K562 (cell line): Measurements from ENCODE around the gene CEP89. TPM values are rescaled to one million over a fixed set of nuclear protein-coding genes. Genes with fewer than 3 reads are reported as not detected.
"Not testable (repeated sequence)": the region's sequence is repeated elsewhere in the genome, so short reads cannot be mapped to it uniquely, and the experiment has no call there.

Experiments used
- ATAC-seq: fragments of 200-7000 bp; cut with Tn5 transposase; 3 replicates; pipeline ENCODE4 v1.9.1; 2020; ENCODE audit warnings: moderate library complexity
- BruUV-seq: library from RNA; stranded (reverse); fragments of 400-500 nt; replicated peaks from 2 replicates; lab custom pipeline; 2021; lab: Mats Ljungman, UMichigan
- CTCF ChIA-PET: fragments of 300-600 bp; formaldehyde crosslinking; extraction: SDS; loops from one replicate; lab custom pipeline; 2021; ENCODE audit warnings: low intra/inter-chr PET ratio; lab: Yijun Ruan, JAX
- POLR2A ChIA-PET: fragments of 300-600, 350-650 bp; sonication (Branson Sonifier 250); formaldehyde crosslinking; extraction: SDS; loops from one replicate; lab custom pipeline; 2021; ENCODE audit warnings: antibody characterized with exemption, inconsistent platforms; lab: Yijun Ruan, JAX
- DNase-seq, 4 experiments: peaks; one replicate each; pipeline versions ENCODE4 v3.0.0 to v3.0.0-alpha.2; 2011 to 2018; ENCODE audit warnings: low spot score in 3 of 4, mixed read lengths in 3 of 4; ENCODE audit errors: extremely low read depth in 1 of 4
- FAIRE-seq: peaks from 2 replicates; lab custom pipeline; 2011; peaks lifted over from hg19 to GRCh38; lab: Jason Lieb, UNC
- H2AFZ ChIP-seq: 2 replicates; pipeline ENCODE4 v1.6.0; 2011; ENCODE audit warnings: low read depth, low read length, control low read depth, inconsistent platforms
- H3K27ac ChIP-seq: fragments of 200-600 bp; 3 replicates; pipeline ENCODE4 v1.8.0; 2011; ENCODE audit warnings: low read depth, mild to moderate bottlenecking, control low read depth, inconsistent platforms, low read length, moderate library complexity, mixed read lengths; ENCODE audit errors: extremely low read depth
- H3K27me3 ChIP-seq, 2 experiments: fragments of 300-600 bp in 1 of 2; 2 replicates in 1 of 2; 3 replicates in 1 of 2; pipeline versions ENCODE4 v1.6.0 to v1.8.0; 2011; ENCODE audit warnings: inconsistent platforms in 2 of 2, low read length in 2 of 2, mild to moderate bottlenecking in 1 of 2, mixed read lengths in 1 of 2, moderate library complexity in 1 of 2; ENCODE audit not compliant: control insufficient read depth in 2 of 2, insufficient read depth in 2 of 2
- H3K36me3 ChIP-seq: fragments of 300-600 bp; 3 replicates; pipeline ENCODE4 v1.8.0; 2011; ENCODE audit warnings: mild to moderate bottlenecking, low read length, inconsistent platforms; ENCODE audit not compliant: control insufficient read depth, insufficient read depth
- H3K4me1 ChIP-seq, 2 experiments: fragments of 200-600 bp in 1 of 2; replicated peaks in 1 of 2; 2 replicates in 1 of 2; 3 replicates in 1 of 2; pipeline versions ENCODE4 v1.5.1 to v1.8.0; 2011; ENCODE audit warnings: inconsistent platforms in 2 of 2, low read length in 2 of 2, mild to moderate bottlenecking in 1 of 2, mixed read lengths in 1 of 2, moderate library complexity in 1 of 2; ENCODE audit not compliant: control insufficient read depth in 2 of 2, insufficient read depth in 2 of 2
- H3K4me2 ChIP-seq: 2 replicates; pipeline ENCODE4 v1.6.1; 2011; ENCODE audit warnings: low read length, control low read depth, inconsistent platforms, mixed read lengths; ENCODE audit not compliant: insufficient read depth
- H3K4me3 ChIP-seq: fragments of 200-600 bp; sonication (generic), shearing (Covaris generic); 2 replicates; pipeline ENCODE4 v1.5.1; 2016; ENCODE audit warnings: control low read depth, inconsistent platforms
- H3K79me2 ChIP-seq: fragments of 200-600 bp; 3 replicates; pipeline ENCODE4 v1.8.0; 2011; ENCODE audit warnings: low read length, inconsistent platforms; ENCODE audit not compliant: control insufficient read depth, insufficient read depth
- H3K9ac ChIP-seq, 2 experiments: 2 replicates each; pipeline versions ENCODE4 v1.6.0 to v1.6.1; 2011; ENCODE audit warnings: low read depth in 2 of 2, low read length in 2 of 2, control low read depth in 1 of 2, inconsistent platforms in 1 of 2, mild to moderate bottlenecking in 1 of 2, mixed read lengths in 1 of 2; ENCODE audit not compliant: insufficient read depth in 1 of 2
- H3K9me1 ChIP-seq: one replicate; pipeline ENCODE4 v1.6.0; 2011; ENCODE audit warnings: inconsistent platforms, mild to moderate bottlenecking, low read length, moderate library complexity; ENCODE audit not compliant: control insufficient read depth, insufficient read depth
- H3K9me3 ChIP-seq: replicated peaks from 2 replicates; pipeline ENCODE4 v1.5.1; 2011; ENCODE audit warnings: low read depth, low read length, inconsistent platforms; ENCODE audit not compliant: control insufficient read depth, insufficient read depth
- H4K20me1 ChIP-seq: replicated peaks from 2 replicates; pipeline ENCODE4 v1.6.1; 2011; ENCODE audit warnings: low read length, inconsistent platforms, mixed read lengths; ENCODE audit not compliant: control insufficient read depth, insufficient read depth
- CBFA2T2 ChIP-seq: fragments of 450-650 bp; conservative IDR thresholded peaks from 2 replicates; pipeline ENCODE4 v1.6.1; 2017; ENCODE audit warnings: mild to moderate bottlenecking
- EGR1 ChIP-seq: fragments of 450-650 bp; conservative IDR thresholded peaks from 2 replicates; pipeline ENCODE4 v1.6.1; 2017; ENCODE audit warnings: mild to moderate bottlenecking
- FOS ChIP-seq: IDR thresholded peaks from 3 replicates; pipeline ENCODE4 v1.6.1; 2011; ENCODE audit not compliant: insufficient read length; ENCODE audit errors: extremely low read depth
- FOSL1 ChIP-seq: fragments of 200-800 bp; sonication (Bioruptor generic); conservative IDR thresholded peaks from 2 replicates; pipeline ENCODE4 v1.6.1; 2016; ENCODE audit warnings: missing genetic modification characterization, missing compliant biosample characterization
- FOXA1 ChIP-seq: fragments of 450-650 bp; IDR thresholded peaks from 2 replicates; pipeline ENCODE4 v1.6.1; 2016; ENCODE audit warnings: mild to moderate bottlenecking, borderline replicate concordance
- FOXA3 ChIP-seq, 2 experiments: fragments of 450-650 bp in 1 of 2; sonication (generic) in 1 of 2; formaldehyde crosslinking; IDR thresholded peaks in 1 of 2; conservative IDR thresholded peaks in 1 of 2; 2 replicates each; pipeline versions ENCODE4 v1.4.0 to v1.8.0; 2020 to 2022; ENCODE audit warnings: mild to moderate bottlenecking in 2 of 2, missing genetic modification reagents in 1 of 2
- FOXK2 ChIP-seq, 2 experiments: fragments of 450-650 bp; IDR thresholded peaks in 1 of 2; conservative IDR thresholded peaks in 1 of 2; 2 replicates each; pipeline ENCODE4 v1.6.1; 2016; ENCODE audit warnings: low read depth in 2 of 2, mild to moderate bottlenecking in 1 of 2
- FOXP1 ChIP-seq: sonication (generic); formaldehyde crosslinking; IDR thresholded peaks from 2 replicates; pipeline ENCODE4 v1.8.0; 2022; ENCODE audit warnings: mild to moderate bottlenecking, missing genetic modification reagents
- JUN ChIP-seq, 2 experiments: sonication (generic) in 1 of 2; formaldehyde crosslinking in 1 of 2; IDR thresholded peaks; 2 replicates each; pipeline versions ENCODE4 v1.6.1 to v1.8.0; 2012 to 2022; ENCODE audit warnings: borderline replicate concordance in 2 of 2, mild to moderate bottlenecking in 2 of 2, improper control_type of control experiment in 1 of 2, low read depth in 1 of 2, low read length in 1 of 2, missing genetic modification reagents in 1 of 2
- JUND ChIP-seq, 2 experiments: IDR thresholded peaks; 2 replicates in 1 of 2; 3 replicates in 1 of 2; pipeline ENCODE4 v1.6.1; 2011; ENCODE audit warnings: borderline replicate concordance in 2 of 2, low read depth in 2 of 2, low read length in 2 of 2, improper control_type of control experiment in 1 of 2, missing biosample characterization in 1 of 2, missing genetic modification characterization in 1 of 2, missing genetic modification reagents in 1 of 2
- MEIS2 ChIP-seq: fragments of 450-650 bp; IDR thresholded peaks from 2 replicates; pipeline ENCODE4 v1.6.1; 2014; ENCODE audit warnings: mild to moderate bottlenecking; ENCODE audit not compliant: partially characterized antibody
- NCOR1 ChIP-seq: fragments of 450-650 bp; IDR thresholded peaks from 2 replicates; pipeline ENCODE4 v1.6.1; 2016; ENCODE audit warnings: mild to moderate bottlenecking, moderate library complexity
- RCOR1 ChIP-seq, 2 experiments: IDR thresholded peaks; 2 replicates each; pipeline ENCODE4 v1.6.1; 2012; ENCODE audit warnings: low read depth in 2 of 2, low read length in 2 of 2, borderline replicate concordance in 1 of 2, improper control_type of control experiment in 1 of 2
- SMARCA4 ChIP-seq: fragments of 450-650 bp; IDR thresholded peaks from 2 replicates; pipeline ENCODE4 v1.6.1; 2016
- SMARCE1 ChIP-seq: fragments of 450-650 bp; IDR thresholded peaks from 2 replicates; pipeline ENCODE4 v1.7.1; 2016; ENCODE audit warnings: mild to moderate bottlenecking
- TAL1 ChIP-seq: fragments of 450-650 bp; IDR thresholded peaks from 2 replicates; pipeline ENCODE4 v1.6.1; 2016; ENCODE audit warnings: mild to moderate bottlenecking
- TCF3 ChIP-seq: sonication (generic); formaldehyde crosslinking; IDR thresholded peaks from 2 replicates; pipeline ENCODE4 v1.4.0; 2020; ENCODE audit warnings: mild to moderate bottlenecking, missing genetic modification reagents
- TEAD4 ChIP-seq, 2 experiments: sonication (generic) in 1 of 2; formaldehyde crosslinking in 1 of 2; IDR thresholded peaks; 2 replicates each; pipeline versions ENCODE4 v1.6.1 to v1.8.0; 2012 to 2022; ENCODE audit warnings: borderline replicate concordance in 1 of 2, inconsistent platforms in 1 of 2, low read length in 1 of 2, mild to moderate bottlenecking in 1 of 2, missing genetic modification reagents in 1 of 2
- WGBS: fragments of 100-300 bp; shearing (Covaris generic); methylation state at CpG from one replicate; pipeline ENCODE4 v1.1.6; 2016; ENCODE audit warnings: low coverage, mixed read lengths; ENCODE audit not compliant: insufficient coverage; ENCODE audit errors: missing lambda C conversion rate; 5-methylcytosine and 5-hydroxymethylcytosine counted together
- in situ Hi-C: fragments of 300-500 bp; cut with MboI; formaldehyde crosslinking; loops from 4 replicates; pipeline ENCODE4 v1.15.0; 2018; ENCODE audit warnings: inconsistent platforms, mixed read lengths
- intact Hi-C: fragments of 100-400 bp; cut with micrococcal nuclease; formaldehyde crosslinking; loops from 2 replicates; pipeline ENCODE4 v1.14.2; 2022
- polyA plus RNA-seq, 8 experiments: library from polyadenylated mRNA; depleted of rRNA in 4 of 8; stranded (reverse) in 5 of 8; unstranded in 3 of 8; fragments of >200 nt; fragmentation: Nextera tagmentation in 2 of 8; fragmentation: Illumina TruSeq in 1 of 8; extraction: Ambion mirVana in 2 of 8; extraction: Trizol in 1 of 8; gene quantifications; 2 replicates each; pipeline versions ENCODE4 v1.2.1 to v1.2.3, GENCODE V29; 2011 to 2014; ENCODE audit warnings: inconsistent platforms in 1 of 8, missing spikeins in 1 of 8
- total RNA-seq, 7 experiments: library from RNA; depleted of rRNA in 6 of 7; stranded (reverse); fragments of >200 nt in 6 of 7; fragmentation: Illumina TruSeq in 2 of 7; extraction: Trizol in 2 of 7; gene quantifications; 2 replicates each; pipeline versions ENCODE4 v1.2.1 to v1.2.3, GENCODE V29; 2011 to 2021; ENCODE audit warnings: low replicate concordance in 1 of 7
- TF ChIP-seq, protein P1 (sequence below): sonication (generic); formaldehyde crosslinking; IDR thresholded peaks from 2 replicates; pipeline ENCODE4 v1.8.0; 2022; ENCODE audit warnings: mild to moderate bottlenecking, missing genetic modification reagents, borderline replicate concordance

CEP89 gene
- total and polyA plus RNA-seq, 9 of the 15 experiments (the other 6 are each of a cell fraction or from before 2014, with no cell fraction given) = 5.5 to 15.0 (median 7.2) TPM

DNA sequence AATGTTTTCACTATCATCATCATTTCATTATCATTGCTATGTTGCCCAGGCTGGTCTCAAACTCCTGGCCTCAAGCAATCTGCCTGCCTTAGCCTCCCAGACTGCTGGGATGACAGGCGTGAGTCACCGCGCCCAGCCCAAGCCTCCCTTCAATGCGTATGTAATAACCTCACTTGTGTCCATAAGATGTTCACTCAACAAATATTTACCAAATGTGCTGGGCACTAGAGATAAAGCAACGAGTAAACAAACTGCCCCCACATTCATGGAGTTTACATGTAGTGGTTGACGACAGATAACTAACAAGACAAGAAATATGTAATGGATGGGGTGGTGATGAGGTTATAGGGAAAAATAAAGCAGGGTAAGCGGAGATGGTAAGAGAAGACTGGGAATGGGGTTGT, 25.3 kb upstream of the CEP89 start:
- in situ Hi-C loops; CTCF ChIA-PET; H3K27me3 ChIP-seq; H3K9me1 ChIP-seq; BruUV-seq; H3K27ac ChIP-seq; H3K36me3 ChIP-seq; H3K4me2 ChIP-seq; intact Hi-C loops; H3K4me1 ChIP-seq; H3K79me2 ChIP-seq; H3K9ac ChIP-seq; H2AFZ ChIP-seq; H3K9me3 ChIP-seq; H3K4me3 ChIP-seq; H4K20me1 ChIP-seq; TF ChIP-seq TEAD4, JUN (CRISPR knock-in tag; IDR thresholded peaks at IDR 0.05; ENCODE audit: borderline replicate concordance): not testable (repeated sequence)
- DNase-seq (peak in 1 of 4 experiments; percentile 57), FAIRE-seq (peak; percentile 70), ATAC-seq (peak; percentile 73)
- POLR2A ChIA-PET = interaction anchor here (0.5 kb wide), 1 partner anchor 23 kb away, joined by 4 read pairs; no protein-coding TSS in a partner anchor
- WGBS = 19% methylated on average over 7 of the region's 7 CpGs
- TF ChIP-seq EGR1 = peak; percentile 61
- peak; percentile 52 for TF ChIP-seq MEIS2
- peak; percentile 75 for TF ChIP-seq JUND (IDR thresholded peaks at IDR 0.05; ENCODE audit: borderline replicate concordance, low read depth, low read length)
- peak; percentile 72; the same call in 2 of the 3 replicates for TF ChIP-seq JUND (tag; IDR thresholded peaks at IDR 0.05; ENCODE audit: borderline replicate concordance, low read depth, low read length)
- peak; percentile 82 to 88 for TF ChIP-seq FOXA3 (CRISPR knock-in tag; conservative IDR thresholded peaks at IDR 0.05 in 1 of 2, IDR thresholded peaks at IDR 0.05 in 1 of 2)
- TF ChIP-seq TCF3 = peak; percentile 67
- peak; percentile 47; the same call in 1 of the 2 replicates for TF ChIP-seq TEAD4 (IDR thresholded peaks at IDR 0.05; ENCODE audit: low read length)
- peak; percentile 54; the same call in 1 of the 2 replicates for TF ChIP-seq JUN (IDR thresholded peaks at IDR 0.05; ENCODE audit: borderline replicate concordance, low read depth, low read length)
- peak; percentile 66 for TF ChIP-seq SMARCA4
- peak; percentile 64 for TF ChIP-seq NCOR1
- TF ChIP-seq CBFA2T2 = peak; percentile 69
- TF ChIP-seq FOSL1 (tag) = peak; percentile 80
- TF ChIP-seq, protein P1, sequence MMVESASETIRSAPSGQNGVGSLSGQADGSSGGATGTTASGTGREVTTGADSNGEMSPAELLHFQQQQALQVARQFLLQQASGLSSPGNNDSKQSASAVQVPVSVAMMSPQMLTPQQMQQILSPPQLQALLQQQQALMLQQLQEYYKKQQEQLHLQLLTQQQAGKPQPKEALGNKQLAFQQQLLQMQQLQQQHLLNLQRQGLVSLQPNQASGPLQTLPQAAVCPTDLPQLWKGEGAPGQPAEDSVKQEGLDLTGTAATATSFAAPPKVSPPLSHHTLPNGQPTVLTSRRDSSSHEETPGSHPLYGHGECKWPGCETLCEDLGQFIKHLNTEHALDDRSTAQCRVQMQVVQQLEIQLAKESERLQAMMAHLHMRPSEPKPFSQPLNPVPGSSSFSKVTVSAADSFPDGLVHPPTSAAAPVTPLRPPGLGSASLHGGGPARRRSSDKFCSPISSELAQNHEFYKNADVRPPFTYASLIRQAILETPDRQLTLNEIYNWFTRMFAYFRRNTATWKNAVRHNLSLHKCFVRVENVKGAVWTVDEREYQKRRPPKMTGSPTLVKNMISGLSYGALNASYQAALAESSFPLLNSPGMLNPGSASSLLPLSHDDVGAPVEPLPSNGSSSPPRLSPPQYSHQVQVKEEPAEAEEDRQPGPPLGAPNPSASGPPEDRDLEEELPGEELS (CRISPR knock-in tag) = peak; percentile 84; the same call in 1 of the 2 replicates
- 0 out of 4 replicates have a peak, but pooled peaks of 1 of the 2 experiments have one; percentile 14 for TF ChIP-seq FOXK2 (conservative IDR thresholded peaks at IDR 0.05 in 1 of 2, IDR thresholded peaks at IDR 0.05 in 1 of 2; ENCODE audit: low read depth in 2 of 2)
- TF ChIP-seq TAL1 = peak; percentile 79
- TF ChIP-seq FOXA1 = peak; percentile 94
- peak; percentile 73; the same call in 1 of the 2 replicates for TF ChIP-seq SMARCE1
- peak in 1 of 2 experiments; percentile 21; a peak in 1 of 4 replicates for TF ChIP-seq RCOR1 (IDR thresholded peaks at IDR 0.05; ENCODE audit: borderline replicate concordance in 1 of 2, low read depth in 2 of 2, low read length in 2 of 2)
- TF ChIP-seq FOXP1 = peak; percentile 56; the same call in 1 of the 2 replicates
- TF ChIP-seq FOS = peak; percentile 19
